Breast epithelium (tissue), 3 donors: Measurements from ENCODE around the gene CPN2.

Experiments
- POLR2A ChIP-seq: fragments of 450-650 bp; IDR thresholded peaks from one replicate; pipeline ENCODE4 v1.6.1; 2016; ENCODE audit warnings: antibody characterized with exemption, mild to moderate bottlenecking, moderate library complexity
- TF ChIP-seq, protein P1 (sequence below), 3 donors: fragments of 450-650 bp; IDR thresholded peaks; one replicate each; pipeline ENCODE4 v1.5.1; 2016 to 2017; ENCODE audit warnings: antibody characterized with exemption in 3 of 3, mild to moderate bottlenecking in 3 of 3, moderate library complexity in 3 of 3

DNA sequence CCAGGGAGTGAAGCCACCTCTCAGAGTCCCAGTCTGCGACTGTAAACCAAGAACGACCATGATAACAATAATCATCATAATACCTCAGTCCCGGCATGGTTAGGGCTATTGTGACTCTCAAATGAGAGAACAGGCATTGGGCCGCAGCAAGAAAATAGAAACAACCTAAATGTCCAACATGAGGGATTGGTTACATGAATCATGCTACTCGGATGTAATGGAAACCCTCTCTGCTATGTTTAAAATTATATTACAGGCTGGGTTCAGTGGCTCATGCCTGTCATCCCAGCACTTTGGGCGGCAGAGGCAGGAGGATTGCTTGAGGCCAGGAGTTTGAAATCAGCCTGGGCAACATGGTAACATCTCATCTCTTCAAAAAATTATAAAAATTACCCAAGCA, 2.8 kb downstream of the CPN2 start:
- TF ChIP-seq, protein P1, sequence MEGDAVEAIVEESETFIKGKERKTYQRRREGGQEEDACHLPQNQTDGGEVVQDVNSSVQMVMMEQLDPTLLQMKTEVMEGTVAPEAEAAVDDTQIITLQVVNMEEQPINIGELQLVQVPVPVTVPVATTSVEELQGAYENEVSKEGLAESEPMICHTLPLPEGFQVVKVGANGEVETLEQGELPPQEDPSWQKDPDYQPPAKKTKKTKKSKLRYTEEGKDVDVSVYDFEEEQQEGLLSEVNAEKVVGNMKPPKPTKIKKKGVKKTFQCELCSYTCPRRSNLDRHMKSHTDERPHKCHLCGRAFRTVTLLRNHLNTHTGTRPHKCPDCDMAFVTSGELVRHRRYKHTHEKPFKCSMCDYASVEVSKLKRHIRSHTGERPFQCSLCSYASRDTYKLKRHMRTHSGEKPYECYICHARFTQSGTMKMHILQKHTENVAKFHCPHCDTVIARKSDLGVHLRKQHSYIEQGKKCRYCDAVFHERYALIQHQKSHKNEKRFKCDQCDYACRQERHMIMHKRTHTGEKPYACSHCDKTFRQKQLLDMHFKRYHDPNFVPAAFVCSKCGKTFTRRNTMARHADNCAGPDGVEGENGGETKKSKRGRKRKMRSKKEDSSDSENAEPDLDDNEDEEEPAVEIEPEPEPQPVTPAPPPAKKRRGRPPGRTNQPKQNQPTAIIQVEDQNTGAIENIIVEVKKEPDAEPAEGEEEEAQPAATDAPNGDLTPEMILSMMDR (IDR thresholded peaks at IDR 0.05), result no peak
- TF ChIP-seq POLR2A, result no peak
